Measurements from ENCODE around the gene ZC3H10. TPM values are rescaled to one million over a fixed set of nuclear protein-coding genes. Genes with fewer than 3 reads are reported as not detected.
"Not testable (repeated sequence)": the region's sequence is repeated elsewhere in the genome, so short reads cannot be mapped to it uniquely, and the experiment has no call there.

ZC3H10 gene
- total RNA-seq (4.6 TPM), polyA plus RNA-seq (4.9 TPM)

GRCh38 chr12:56117778-56118687 lies at the start of gene ZC3H10:
Gene ZC3H10 (plus strand): TSS chr12:56118266. CDS start chr12:56120563, 2,297 bp downstream.
- WGBS, result under 1% methylated on average over 61 of the region's 61 CpGs
- Histone ChIP-seq H3K4me3 (ENCODE audit: low read depth, low read length) (peak within 1 kb of the TSS; percentile 44), H3K4me1 (ENCODE audit: insufficient read depth) (no peaks in the 10 kb centered on the region), H3K36me3 (ENCODE audit: insufficient read depth) (peaks cover 3% of the 10 kb centered on the region), H3K27ac (ENCODE audit: low read depth) (peak within 1 kb of the TSS; percentile 98)
- peak; percentile 96 for DNase-seq (ENCODE audit: extremely low spot score)

DNA sequence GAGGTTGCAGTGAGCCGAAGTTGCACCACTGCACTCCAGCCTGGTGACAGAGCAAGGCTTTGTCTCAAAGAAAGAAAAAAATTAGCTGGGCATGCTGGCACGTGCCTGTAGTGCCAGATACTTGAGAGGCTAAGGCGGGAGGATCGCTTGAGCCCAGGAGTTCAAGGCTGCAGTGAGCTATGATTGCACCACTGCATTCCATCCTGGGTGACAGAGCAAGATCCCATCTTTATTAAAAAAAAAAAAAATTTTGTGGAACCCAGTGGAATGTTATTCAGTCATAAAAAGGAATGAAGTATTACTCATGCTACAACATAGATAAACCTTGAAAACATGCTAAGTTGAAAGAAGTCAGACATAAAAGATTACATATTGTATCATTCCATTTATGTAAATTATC lies 46.4 kb upstream of the ZC3H10 start:
- 70% methylated on average over 4 of the region's 4 CpGs for WGBS
- DNase-seq (ENCODE audit: extremely low spot score), result no peak
- H3K4me1 ChIP-seq (ENCODE audit: insufficient read depth), result no peaks in the 10 kb centered on the region
- H3K4me3 ChIP-seq (ENCODE audit: low read depth, low read length), result no peak overlapping the region
- H3K36me3 ChIP-seq (ENCODE audit: insufficient read depth), result no peaks in the 10 kb centered on the region
- no peak overlapping the region for H3K27ac ChIP-seq (ENCODE audit: low read depth)

DNA sequence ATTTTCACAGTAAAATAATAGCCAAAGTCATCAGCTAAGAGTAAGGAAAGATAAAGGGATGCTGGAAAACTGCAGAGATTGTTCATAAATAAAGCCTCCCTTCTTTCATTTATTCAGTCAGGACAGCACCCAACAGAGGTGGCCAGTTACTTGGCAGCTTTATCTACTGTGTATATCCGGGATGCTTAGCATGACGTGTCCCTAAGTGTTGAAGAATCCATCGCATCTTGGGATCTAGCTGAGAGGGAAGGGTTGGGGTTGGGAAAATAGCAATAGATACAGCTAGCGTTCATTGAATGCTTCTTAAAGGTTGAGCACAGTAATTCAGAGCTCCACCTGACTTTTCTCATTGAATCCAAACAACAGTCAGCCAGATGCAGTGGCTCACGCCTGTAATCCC lies 43.7 kb upstream of the ZC3H10 start:
- Histone ChIP-seq H3K4me3 (ENCODE audit: low read depth, low read length) (no peak overlapping the region), H3K27ac (ENCODE audit: low read depth) (no peak overlapping the region), H3K4me1 (ENCODE audit: insufficient read depth) (no peaks in the 10 kb centered on the region), H3K36me3 (ENCODE audit: insufficient read depth) (no peaks in the 10 kb centered on the region)
- no peak for DNase-seq (ENCODE audit: extremely low spot score)
- 54% methylated on average over 5 of the region's 5 CpGs for WGBS

GRCh38 chr12:56077966-56078365 lies 40.1 kb upstream of the ZC3H10 start:
- not testable (repeated sequence) for H3K4me1 ChIP-seq (ENCODE audit: insufficient read depth); DNase-seq (ENCODE audit: extremely low spot score); H3K27ac ChIP-seq (ENCODE audit: low read depth); H3K4me3 ChIP-seq (ENCODE audit: low read depth, low read length); H3K36me3 ChIP-seq (ENCODE audit: insufficient read depth)
- 88% methylated on average over 9 of the region's 9 CpGs for WGBS

DNA sequence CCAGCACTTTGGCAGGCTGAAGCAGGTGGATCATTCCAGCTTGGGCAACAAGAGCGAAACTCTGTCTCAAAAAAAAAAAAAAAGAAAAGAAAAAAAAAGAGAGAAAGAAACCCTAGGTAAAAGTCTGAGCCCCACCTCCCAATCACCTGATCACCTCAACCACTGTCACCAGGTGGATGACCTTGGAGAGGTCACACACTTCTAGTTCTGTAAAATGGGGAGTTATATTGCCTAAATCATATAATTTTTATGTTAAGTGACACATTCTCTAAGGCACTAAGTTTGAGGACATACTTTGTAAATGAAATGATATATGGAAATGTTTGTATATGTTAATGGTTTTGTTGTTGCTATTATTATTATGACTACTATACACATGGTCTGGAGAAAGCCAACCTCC lies 39.6 kb upstream of the ZC3H10 start:
- 94% methylated on average over 1 of the region's 1 CpG for WGBS
- H3K4me1 ChIP-seq (ENCODE audit: insufficient read depth), result no peaks in the 10 kb centered on the region
- no peak overlapping the region for H3K4me3 ChIP-seq (ENCODE audit: low read depth, low read length)
- no peaks in the 10 kb centered on the region for H3K36me3 ChIP-seq (ENCODE audit: insufficient read depth)
- no peak for DNase-seq (ENCODE audit: extremely low spot score)
- no peak overlapping the region for H3K27ac ChIP-seq (ENCODE audit: low read depth)

DNA sequence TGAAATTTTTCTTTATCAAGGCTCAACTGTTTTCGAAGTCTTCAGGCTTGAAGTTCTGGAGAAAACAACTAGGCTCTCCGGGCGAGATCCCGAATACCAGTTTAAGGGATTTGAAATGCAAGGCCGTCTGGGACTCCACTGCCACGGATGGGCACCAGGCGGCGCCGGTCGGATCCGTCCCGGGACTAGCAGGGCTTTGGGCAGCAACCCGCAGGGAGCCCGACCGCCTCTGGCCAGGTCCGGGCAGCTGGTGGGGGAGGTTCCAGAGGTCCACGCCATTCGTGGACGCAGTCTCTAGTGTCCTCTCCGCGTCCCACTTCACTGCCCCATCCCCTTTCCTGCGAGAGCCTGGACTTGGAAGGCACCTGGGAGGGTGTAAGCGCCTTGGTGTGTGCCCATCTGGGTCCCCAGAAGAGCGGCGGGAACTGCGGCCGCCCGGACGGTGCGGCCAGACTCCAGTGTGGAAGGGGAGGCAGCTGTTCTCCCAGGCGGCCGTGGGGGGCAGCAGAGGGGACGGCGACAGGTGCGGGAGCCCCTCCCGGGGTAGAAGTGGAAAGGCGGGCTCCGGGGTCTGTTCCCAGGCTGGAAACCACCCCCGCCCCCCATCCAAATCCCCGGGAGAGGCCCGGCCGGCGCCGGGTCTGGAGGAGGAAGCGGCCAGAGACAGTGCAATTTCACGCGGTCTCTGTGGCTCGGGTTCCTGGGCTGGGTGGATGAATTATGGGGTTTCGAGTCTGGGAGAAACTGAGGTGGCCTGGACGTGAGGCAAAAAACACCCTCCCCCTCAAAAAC lies 38.9 kb upstream of the ZC3H10 start:
- Histone ChIP-seq H3K36me3 (ENCODE audit: insufficient read depth) (no peaks in the 10 kb centered on the region), H3K4me1 (ENCODE audit: insufficient read depth) (no peaks in the 10 kb centered on the region), H3K27ac (ENCODE audit: low read depth) (peak overlapping the region; percentile 68), H3K4me3 (ENCODE audit: low read depth, low read length) (peak overlapping the region; percentile 41)
- WGBS, result 1% methylated on average over 50 of the region's 50 CpGs
- DNase-seq (ENCODE audit: extremely low spot score), result no peak

DNA sequence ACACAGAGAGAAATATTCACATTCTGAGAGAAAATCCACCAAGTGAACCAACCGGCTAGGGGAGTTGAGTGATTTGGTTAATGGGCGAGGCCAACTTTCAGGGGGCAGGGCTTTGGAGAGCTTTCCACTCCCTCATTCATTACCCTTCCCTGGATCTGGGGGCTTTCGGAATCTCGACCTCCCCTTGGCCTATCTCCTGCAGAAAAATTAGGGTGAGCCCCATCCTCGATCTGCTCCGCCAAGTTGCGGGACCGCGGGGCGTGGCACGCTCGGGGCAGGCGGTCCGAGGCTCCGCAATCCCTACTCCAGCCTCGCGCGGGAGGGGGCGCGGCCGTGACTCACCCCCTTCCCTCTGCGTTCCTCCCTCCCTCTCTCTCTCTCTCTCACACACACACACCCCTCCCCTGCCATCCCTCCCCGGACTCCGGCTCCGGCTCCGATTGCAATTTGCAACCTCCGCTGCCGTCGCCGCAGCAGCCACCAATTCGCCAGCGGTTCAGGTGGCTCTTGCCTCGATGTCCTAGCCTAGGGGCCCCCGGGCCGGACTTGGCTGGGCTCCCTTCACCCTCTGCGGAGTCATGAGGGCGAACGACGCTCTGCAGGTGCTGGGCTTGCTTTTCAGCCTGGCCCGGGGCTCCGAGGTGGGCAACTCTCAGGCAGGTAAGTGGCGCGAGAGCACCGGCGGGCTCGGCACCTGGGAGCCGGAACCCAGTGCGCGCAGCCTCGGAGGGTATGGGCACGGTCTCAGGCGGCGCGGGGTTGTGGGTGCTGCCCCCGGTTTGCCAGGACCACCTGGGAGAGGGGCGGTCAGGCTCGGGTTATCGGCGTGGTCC lies 38.1 kb upstream of the ZC3H10 start, which contains the start of gene ERBB3:
TSS of gene ERBB3 (plus strand) at position 443 of the 833 bp plus-strand sequence. CDS start at position 579, 136 bp downstream.
- Histone ChIP-seq H3K4me1 (ENCODE audit: insufficient read depth) (no peaks in the 10 kb centered on the region), H3K27ac (ENCODE audit: low read depth) (peak within 1 kb of the TSS; percentile 76), H3K36me3 (ENCODE audit: insufficient read depth) (no peaks in the 10 kb centered on the region), H3K4me3 (ENCODE audit: low read depth, low read length) (peak within 1 kb of the TSS; percentile 41)
- WGBS, result under 1% methylated on average over 59 of the region's 59 CpGs
- peak; percentile 88 for DNase-seq (ENCODE audit: extremely low spot score)

GRCh38 chr12:56080556-56081138 lies 37.4 kb upstream of the ZC3H10 start:
- Histone ChIP-seq H3K27ac (ENCODE audit: low read depth) (peak overlapping the region; percentile 76), H3K4me3 (ENCODE audit: low read depth, low read length) (peak overlapping the region; percentile 41), H3K36me3 (ENCODE audit: insufficient read depth) (no peaks in the 10 kb centered on the region), H3K4me1 (ENCODE audit: insufficient read depth) (no peaks in the 10 kb centered on the region)
- DNase-seq (ENCODE audit: extremely low spot score), result no peak
- WGBS, result 23% methylated on average over 20 of the region's 20 CpGs

GRCh38 chr12:56081393-56082347 lies 36.4 kb upstream of the ZC3H10 start:
- H3K36me3 ChIP-seq (ENCODE audit: insufficient read depth), result no peaks in the 10 kb centered on the region
- H3K4me1 ChIP-seq (ENCODE audit: insufficient read depth), result no peaks in the 10 kb centered on the region
- peak overlapping the region; percentile 41 for H3K4me3 ChIP-seq (ENCODE audit: low read depth, low read length)
- peak overlapping the region; percentile 61 for H3K27ac ChIP-seq (ENCODE audit: low read depth)
- WGBS, result 53% methylated on average over 6 of the region's 6 CpGs
- no peak for DNase-seq (ENCODE audit: extremely low spot score)

DNA sequence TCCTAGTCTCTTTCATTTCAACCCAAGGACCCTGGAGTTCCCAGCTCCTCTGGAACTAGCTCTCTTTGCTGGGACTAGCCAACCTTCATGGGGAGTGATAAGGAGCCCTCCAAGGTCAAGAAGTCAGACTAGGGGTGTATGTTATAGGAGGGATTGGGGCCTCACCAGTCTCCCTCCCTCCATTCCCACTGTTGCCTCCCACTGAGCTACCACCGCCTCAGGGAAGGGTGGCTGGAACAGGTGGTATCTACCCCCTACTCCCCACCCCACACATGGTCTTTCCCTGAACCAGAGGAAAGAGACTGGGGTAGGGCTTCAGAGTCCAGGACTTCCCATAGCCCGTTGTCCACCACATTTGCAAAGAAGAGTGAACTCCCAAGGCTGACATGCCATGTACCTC lies 35.7 kb upstream of the ZC3H10 start:
- H3K4me3 ChIP-seq (ENCODE audit: low read depth, low read length), result no peak overlapping the region
- WGBS, result 74% methylated on average over 2 of the region's 2 CpGs
- no peak for DNase-seq (ENCODE audit: extremely low spot score)
- H3K27ac ChIP-seq (ENCODE audit: low read depth), result no peak overlapping the region
- no peaks in the 10 kb centered on the region for H3K36me3 ChIP-seq (ENCODE audit: insufficient read depth)
- no peaks in the 10 kb centered on the region for H3K4me1 ChIP-seq (ENCODE audit: insufficient read depth)

- Histone ChIP-seq H3K27ac (ENCODE audit: low read depth) (no peak overlapping the region), H3K4me1 (ENCODE audit: insufficient read depth) (no peaks in the 10 kb centered on the region), H3K36me3 (ENCODE audit: insufficient read depth) (no peaks in the 10 kb centered on the region), H3K4me3 (ENCODE audit: low read depth, low read length) (no peak overlapping the region)
- no peak for DNase-seq (ENCODE audit: extremely low spot score)
- WGBS, result 56% methylated on average over 3 of the region's 3 CpGs
Observed at GRCh38 chr12:56082967-56083366, 35.1 kb upstream of the ZC3H10 start.

DNA sequence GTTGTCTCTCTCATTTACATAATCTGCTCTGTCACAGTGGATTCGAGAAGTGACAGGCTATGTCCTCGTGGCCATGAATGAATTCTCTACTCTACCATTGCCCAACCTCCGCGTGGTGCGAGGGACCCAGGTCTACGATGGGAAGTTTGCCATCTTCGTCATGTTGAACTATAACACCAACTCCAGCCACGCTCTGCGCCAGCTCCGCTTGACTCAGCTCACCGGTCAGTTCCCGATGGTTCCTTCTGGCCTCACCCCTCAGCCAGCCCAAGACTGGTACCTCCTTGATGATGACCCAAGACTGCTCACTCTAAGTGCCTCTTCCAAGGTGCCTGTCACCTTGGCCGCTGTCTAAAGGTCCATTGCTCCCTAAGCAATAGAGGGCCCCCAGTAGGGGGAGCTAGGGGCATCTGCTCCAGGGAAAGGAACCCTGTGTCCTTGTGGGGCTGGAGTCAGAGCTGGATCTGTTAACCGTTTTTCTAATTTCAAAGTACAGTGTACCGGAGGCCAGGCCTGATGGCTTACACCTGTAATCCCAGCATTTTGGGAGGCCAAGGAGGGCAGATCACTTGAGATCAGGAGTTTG lies 33.0 kb upstream of the ZC3H10 start:
- H3K27ac ChIP-seq (ENCODE audit: low read depth), result no peak overlapping the region
- WGBS, result 88% methylated on average over 15 of the region's 15 CpGs
- no peaks in the 10 kb centered on the region for H3K4me1 ChIP-seq (ENCODE audit: insufficient read depth)
- H3K4me3 ChIP-seq (ENCODE audit: low read depth, low read length), result no peak overlapping the region
- H3K36me3 ChIP-seq (ENCODE audit: insufficient read depth), result no peaks in the 10 kb centered on the region
- DNase-seq (ENCODE audit: extremely low spot score), result no peak
